ENCODE data around the gene EEIG1.

DNA sequence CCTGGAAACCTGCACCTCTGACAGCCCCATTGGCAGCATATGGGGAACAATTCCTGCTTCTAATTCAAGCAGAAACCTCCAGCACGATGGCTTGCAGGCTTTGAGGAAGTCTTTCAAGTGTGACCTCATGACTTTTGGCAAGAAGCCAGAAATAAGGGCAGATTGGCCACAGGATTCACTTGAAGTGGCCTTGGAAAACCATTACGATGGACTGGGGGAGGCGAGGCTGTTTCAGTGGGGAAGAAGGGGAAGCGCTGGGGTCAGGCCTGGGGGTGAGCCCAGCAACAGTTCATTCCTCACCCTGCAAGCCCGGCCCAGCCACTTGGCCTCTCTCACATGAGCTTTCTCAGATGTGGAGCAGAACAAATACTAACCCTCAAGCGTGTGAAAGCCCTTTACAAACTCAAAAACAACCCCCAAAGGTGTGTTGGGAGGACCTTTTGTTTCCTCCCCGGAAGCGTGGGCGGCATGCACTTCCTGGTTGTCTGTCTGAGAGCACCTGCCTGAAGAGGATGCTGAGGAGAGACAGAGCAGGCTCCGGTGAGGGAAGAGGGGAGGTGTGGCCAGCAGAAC is 26.9 kb upstream of the EEIG1 start:
- TF ChIP-seq, protein P1, sequence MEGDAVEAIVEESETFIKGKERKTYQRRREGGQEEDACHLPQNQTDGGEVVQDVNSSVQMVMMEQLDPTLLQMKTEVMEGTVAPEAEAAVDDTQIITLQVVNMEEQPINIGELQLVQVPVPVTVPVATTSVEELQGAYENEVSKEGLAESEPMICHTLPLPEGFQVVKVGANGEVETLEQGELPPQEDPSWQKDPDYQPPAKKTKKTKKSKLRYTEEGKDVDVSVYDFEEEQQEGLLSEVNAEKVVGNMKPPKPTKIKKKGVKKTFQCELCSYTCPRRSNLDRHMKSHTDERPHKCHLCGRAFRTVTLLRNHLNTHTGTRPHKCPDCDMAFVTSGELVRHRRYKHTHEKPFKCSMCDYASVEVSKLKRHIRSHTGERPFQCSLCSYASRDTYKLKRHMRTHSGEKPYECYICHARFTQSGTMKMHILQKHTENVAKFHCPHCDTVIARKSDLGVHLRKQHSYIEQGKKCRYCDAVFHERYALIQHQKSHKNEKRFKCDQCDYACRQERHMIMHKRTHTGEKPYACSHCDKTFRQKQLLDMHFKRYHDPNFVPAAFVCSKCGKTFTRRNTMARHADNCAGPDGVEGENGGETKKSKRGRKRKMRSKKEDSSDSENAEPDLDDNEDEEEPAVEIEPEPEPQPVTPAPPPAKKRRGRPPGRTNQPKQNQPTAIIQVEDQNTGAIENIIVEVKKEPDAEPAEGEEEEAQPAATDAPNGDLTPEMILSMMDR (IDR thresholded peaks at IDR 0.05): no peak
- TF ChIP-seq POLR2A (IDR thresholded peaks at IDR 0.05): no peak
